ENCODE results near the gene CCDC80.
A peak's percentile ranks its signal among the peaks of the same experiment; 100 is the strongest.

CCDC80 gene

GRCh38 chr3:112649478-112649735 is 8.5 kb upstream of the CCDC80 start:
- no peak for FAIRE-seq
- no peak for TF ChIP-seq CTCF (IDR thresholded peaks at IDR 0.05; ENCODE audit: insufficient read depth, missing control alignments)
- no peak for DNase-seq (ENCODE audit: insufficient read length, low spot score)

DNA sequence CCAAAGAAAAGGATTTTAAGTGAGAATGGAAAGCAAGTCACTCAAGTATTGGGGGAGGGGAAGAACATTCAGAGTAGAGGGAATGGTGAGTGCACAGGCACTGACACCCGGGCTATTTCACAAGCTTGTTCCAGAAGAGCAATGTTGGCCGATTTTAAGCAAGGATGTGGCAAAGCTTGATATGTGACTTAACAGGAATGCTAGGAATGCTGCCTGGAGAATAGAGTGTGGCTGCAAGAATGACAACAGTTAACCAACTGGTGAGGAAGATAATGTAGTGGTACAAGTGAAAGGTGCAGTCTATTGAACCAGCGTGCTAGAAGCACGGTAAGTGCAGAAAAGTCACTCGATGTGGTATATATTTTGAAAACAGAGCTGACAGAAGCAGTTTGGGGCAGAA is 6.2 kb upstream of the CCDC80 start:
- DNase-seq (ENCODE audit: insufficient read length, low spot score) (no peak), FAIRE-seq (no peak)
- no peak for TF ChIP-seq CTCF (IDR thresholded peaks at IDR 0.05; ENCODE audit: insufficient read depth, missing control alignments)

GRCh38 chr3:112646623-112647022 is 5.7 kb upstream of the CCDC80 start:
- FAIRE-seq (no peak), DNase-seq (ENCODE audit: insufficient read length, low spot score) (no peak)
- no peak for TF ChIP-seq CTCF (IDR thresholded peaks at IDR 0.05; ENCODE audit: insufficient read depth, missing control alignments)

- FAIRE-seq (no peak), DNase-seq (ENCODE audit: insufficient read length, low spot score) (no peak)
- TF ChIP-seq CTCF (IDR thresholded peaks at IDR 0.05; ENCODE audit: insufficient read depth, missing control alignments), result no peak
Measured at GRCh38 chr3:112644453-112644852, 3.5 kb upstream of the CCDC80 start.

- DNase-seq (ENCODE audit: insufficient read length, low spot score), result no peak
- FAIRE-seq, result no peak
Measured at GRCh38 chr3:112643621-112644240, 2.8 kb upstream of the CCDC80 start.

GRCh38 chr3:112642912-112643506 is 2.1 kb upstream of the CCDC80 start:
- FAIRE-seq, result no peak
- peak; percentile 87 for TF ChIP-seq CTCF (IDR thresholded peaks at IDR 0.05; ENCODE audit: insufficient read depth, missing control alignments)
- peak; percentile 56 for DNase-seq (ENCODE audit: insufficient read length, low spot score)

More at GRCh38 chr3:112643621-112644240, 2.8 kb upstream of the CCDC80 start:
- TF ChIP-seq CTCF (IDR thresholded peaks at IDR 0.05; ENCODE audit: insufficient read depth, missing control alignments), result no peak

DNA sequence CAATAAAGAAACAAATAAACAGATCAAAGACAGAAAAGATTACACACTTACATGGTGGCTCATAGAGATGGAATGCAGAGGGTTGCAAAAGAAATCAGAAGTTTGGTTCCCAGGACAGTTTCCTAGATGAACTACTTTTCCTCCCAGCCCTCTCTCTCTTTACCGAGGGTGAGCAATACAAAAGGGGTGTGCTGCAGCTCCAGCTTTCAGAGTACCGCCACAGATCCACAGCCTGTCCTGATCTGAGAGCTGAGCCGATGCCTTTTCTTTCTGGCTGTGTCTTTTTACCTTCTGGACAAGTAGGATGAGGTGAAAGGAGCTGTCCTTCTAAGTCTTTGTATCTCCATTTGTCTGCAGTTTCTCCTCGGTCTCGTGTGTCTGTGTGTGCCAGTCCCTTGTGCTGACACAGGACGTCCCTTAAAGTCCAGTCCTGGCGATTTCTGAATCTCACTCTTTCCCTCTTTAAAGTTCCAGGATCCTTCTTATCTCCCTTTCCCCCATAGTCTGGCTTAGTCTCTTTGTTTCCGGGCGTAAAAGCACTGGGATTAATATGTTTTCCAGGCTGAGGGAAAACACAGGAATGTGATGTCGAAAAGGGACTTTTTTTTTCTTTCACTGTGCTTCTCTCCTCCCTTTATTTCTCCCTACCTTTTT is 540 bp downstream of the CCDC80 start:
- FAIRE-seq (no peak), DNase-seq (ENCODE audit: insufficient read length, low spot score) (no peak)
- TF ChIP-seq CTCF (IDR thresholded peaks at IDR 0.05; ENCODE audit: insufficient read depth, missing control alignments), result no peak
